Measurements from ENCODE around the gene CXCL1.

CXCL1 gene

DNA sequence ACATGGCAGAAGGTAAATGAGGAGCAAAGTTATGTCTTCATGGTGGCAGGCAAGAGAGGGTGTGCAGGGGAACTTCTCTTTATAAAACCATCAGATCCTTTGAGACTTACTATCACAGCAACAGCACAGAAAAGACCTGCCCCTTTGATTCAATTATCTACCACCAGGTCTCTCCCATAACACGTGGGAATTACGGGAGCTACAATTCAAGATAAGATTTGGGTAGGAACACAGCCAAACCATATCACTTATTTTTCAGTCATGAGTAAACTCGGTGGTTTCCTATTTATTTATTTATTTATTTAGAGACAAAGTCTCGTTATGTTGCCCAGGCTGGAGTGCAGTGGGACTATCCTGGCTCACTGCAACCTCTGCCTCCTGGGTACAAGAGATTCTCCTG lies 22.1 kb downstream of the CXCL1 start:
- TF ChIP-seq CTCF (IDR thresholded peaks at IDR 0.05; ENCODE audit: low read depth, low read length) = no peak
- no peak for DNase-seq (ENCODE audit: low read depth, low spot score)
- in situ Hi-C loops (cut with HindIII; ENCODE audit: low sequenced_read_pairs) = no loop called here
- H3K4me3 ChIP-seq (ENCODE audit: low read depth, low read length) = no peak overlapping the region

GRCh38 chr4:73891739-73892405 lies 22.7 kb downstream of the CXCL1 start:
- DNase-seq (ENCODE audit: low read depth, low spot score) = peak; percentile 86
- in situ Hi-C loops (cut with HindIII; ENCODE audit: low sequenced_read_pairs) = no loop called here
- no peak for TF ChIP-seq CTCF (IDR thresholded peaks at IDR 0.05; ENCODE audit: low read depth, low read length)
- H3K4me3 ChIP-seq (ENCODE audit: low read depth, low read length) = no peak overlapping the region

- in situ Hi-C loops (cut with HindIII; ENCODE audit: low sequenced_read_pairs) = no loop called here
- DNase-seq (ENCODE audit: low read depth, low spot score) = no peak
- TF ChIP-seq CTCF (IDR thresholded peaks at IDR 0.05; ENCODE audit: low read depth, low read length) = no peak
- no peak overlapping the region for H3K4me3 ChIP-seq (ENCODE audit: low read depth, low read length)
Observed at GRCh38 chr4:73892966-73893365, 23.8 kb downstream of the CXCL1 start.

- DNase-seq (ENCODE audit: low read depth, low spot score) = no peak
- in situ Hi-C loops (cut with HindIII; ENCODE audit: low sequenced_read_pairs) = no loop called here
- no peak for TF ChIP-seq CTCF (IDR thresholded peaks at IDR 0.05; ENCODE audit: low read depth, low read length)
- H3K4me3 ChIP-seq (ENCODE audit: low read depth, low read length) = no peak overlapping the region
Observed at GRCh38 chr4:73894001-73894400, 24.8 kb downstream of the CXCL1 start.

GRCh38 chr4:73895201-73896175 lies 26.3 kb downstream of the CXCL1 start:
- DNase-seq (ENCODE audit: low read depth, low spot score) = no peak
- in situ Hi-C loops (cut with HindIII; ENCODE audit: low sequenced_read_pairs) = no loop called here
- no peak overlapping the region for H3K4me3 ChIP-seq (ENCODE audit: low read depth, low read length)
- TF ChIP-seq CTCF (IDR thresholded peaks at IDR 0.05; ENCODE audit: low read depth, low read length) = no peak

DNA sequence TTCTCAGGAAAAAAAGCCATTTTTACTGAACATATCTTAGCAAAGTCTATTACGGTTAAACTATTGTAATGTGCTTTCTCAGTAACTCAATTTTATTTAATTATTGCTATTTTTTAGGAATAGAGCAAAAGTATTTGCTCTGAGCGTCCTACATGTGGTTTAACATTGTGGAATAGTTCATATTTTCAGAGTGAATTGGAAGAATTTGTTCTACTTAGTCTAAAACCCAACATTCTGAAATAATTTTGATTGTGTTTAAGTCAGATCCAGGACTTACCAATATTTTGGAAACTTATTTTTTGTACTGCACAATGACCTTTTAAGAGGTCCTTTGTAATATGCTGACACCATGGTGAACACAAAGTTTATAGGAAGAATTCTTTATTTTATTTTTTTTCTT lies 27.2 kb downstream of the CXCL1 start:
- in situ Hi-C loops (cut with HindIII; ENCODE audit: low sequenced_read_pairs) = no loop called here
- no peak overlapping the region for H3K4me3 ChIP-seq (ENCODE audit: low read depth, low read length)
- DNase-seq (ENCODE audit: low read depth, low spot score) = no peak
- no peak for TF ChIP-seq CTCF (IDR thresholded peaks at IDR 0.05; ENCODE audit: low read depth, low read length)
